HG02884 (cell line): ENCODE results near the gene ATXN1.

ENCODE experiments used
- ATAC-seq: cut with Tn5 transposase; IDR thresholded peaks from one replicate; pipeline ENCODE4 v1.9.1; 2021; ENCODE audit warnings: mild to moderate bottlenecking, moderate library complexity; ENCODE audit not compliant: unreplicated experiment

Gene ATXN1

GRCh38 chr6:16512544-16513290, 248.5 kb downstream of the ATXN1 start:
- ATAC-seq = no peak

- ATAC-seq = peak; percentile 47
Observed at GRCh38 chr6:16511723-16512489, 249.4 kb downstream of the ATXN1 start.

- ATAC-seq = no peak
Observed at GRCh38 chr6:16511040-16511660, 250.1 kb downstream of the ATXN1 start.

- ATAC-seq = no peak
Observed at GRCh38 chr6:16510245-16510644, 251.0 kb downstream of the ATXN1 start.

GRCh38 chr6:16508959-16509358, 252.3 kb downstream of the ATXN1 start:
- ATAC-seq = no peak

- no peak for ATAC-seq
Observed at GRCh38 chr6:16505711-16506357, 255.4 kb downstream of the ATXN1 start.

GRCh38 chr6:16504609-16505008, 256.7 kb downstream of the ATXN1 start:
- ATAC-seq = no peak

- peak; percentile 64 for ATAC-seq
Observed at GRCh38 chr6:16503970-16504415, 257.3 kb downstream of the ATXN1 start.

- no peak for ATAC-seq
Observed at GRCh38 chr6:16503241-16503775, 258.0 kb downstream of the ATXN1 start.

- ATAC-seq = no peak
Observed at GRCh38 chr6:16498957-16499356, 262.3 kb downstream of the ATXN1 start.

GRCh38 chr6:16498237-16498636, 263.0 kb downstream of the ATXN1 start:
- no peak for ATAC-seq

- ATAC-seq = no peak
Observed at GRCh38 chr6:16496991-16497801, 264.1 kb downstream of the ATXN1 start.

- ATAC-seq = no peak
Observed at GRCh38 chr6:16496210-16496609, 265.1 kb downstream of the ATXN1 start.

GRCh38 chr6:16494793-16495192, 266.5 kb downstream of the ATXN1 start:
- peak; percentile 85 for ATAC-seq

GRCh38 chr6:16493802-16494201, 267.5 kb downstream of the ATXN1 start:
- no peak for ATAC-seq

GRCh38 chr6:16493112-16493511, 268.1 kb downstream of the ATXN1 start:
- ATAC-seq = peak; percentile 42

- ATAC-seq = no peak
Observed at GRCh38 chr6:16491666-16492313, 269.5 kb downstream of the ATXN1 start.

- no peak for ATAC-seq
Observed at GRCh38 chr6:16490616-16491015, 270.6 kb downstream of the ATXN1 start.

GRCh38 chr6:16488813-16489212, 272.4 kb downstream of the ATXN1 start:
- ATAC-seq = no peak
